ENCODE measurements around the gene STPG2. TPM values are rescaled to one million over a fixed set of nuclear protein-coding genes. Genes with fewer than 3 reads are reported as not detected.

STPG2 gene
- total and polyA plus RNA-seq, 10 donors = 0.03 to 2.0 (median 0.67) TPM; not detected in 1

GRCh38 chr4:97548186-97548585 lies 595.1 kb downstream of the STPG2 start:
- H3K9me3 ChIP-seq = peaks cover 0 to 18% (median 4%) of the 10 kb centered on the region in 8 donors
- intact Hi-C loops (cut with DNase I; ENCODE audit: low total_unique reads) = no loop called here
- H3K4me3 ChIP-seq = no peak overlapping the region
- H3K4me1 ChIP-seq = no peaks in the 10 kb centered on the region
- 63 to 79% (median 64%) methylated on average over 2 of the region's 2 CpGs for WGBS, 5 donors
- TF ChIP-seq POLR2A (IDR thresholded peaks at IDR 0.05) (no peak), POLR2AphosphoS5 (IDR thresholded peaks at IDR 0.05) (no peak), CTCF (IDR thresholded peaks at IDR 0.05 in 8 of 11, conservative IDR thresholded peaks at IDR 0.05 in 3 of 11) (no peak)
- no peak for DNase-seq
- H3K27me3 ChIP-seq (replicated peaks in 1 of 7) = no peaks in the 10 kb centered on the region
- no peaks in the 10 kb centered on the region for H3K36me3 ChIP-seq
- H3K27ac ChIP-seq = no peak overlapping the region

DNA sequence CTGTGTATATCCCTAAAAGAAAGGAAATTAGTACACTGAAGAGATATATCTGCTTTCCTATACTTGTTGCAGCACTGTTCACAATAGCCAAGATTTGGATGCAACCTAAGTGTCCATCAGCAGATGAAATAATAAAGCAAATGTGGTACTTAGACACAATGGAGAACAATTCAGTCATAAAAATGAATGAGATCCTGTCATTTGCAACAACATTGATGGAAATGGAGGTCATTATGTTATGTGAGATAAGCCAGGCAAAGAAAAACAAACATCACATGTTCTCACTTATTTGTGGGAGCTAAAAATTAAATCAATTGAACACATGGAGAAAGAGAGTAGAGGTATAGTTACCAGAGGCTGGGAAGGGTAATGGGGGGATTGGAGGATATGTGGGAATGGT lies 611.9 kb downstream of the STPG2 start:
- H3K27me3 ChIP-seq (replicated peaks in 1 of 7) = no peaks in the 10 kb centered on the region
- H3K36me3 ChIP-seq = no peaks in the 10 kb centered on the region
- H3K27ac ChIP-seq = no peak overlapping the region
- no peak for TF ChIP-seq POLR2AphosphoS5 (IDR thresholded peaks at IDR 0.05)
- TF ChIP-seq CTCF (IDR thresholded peaks at IDR 0.05 in 8 of 11, conservative IDR thresholded peaks at IDR 0.05 in 3 of 11) = no peak
- no peak for TF ChIP-seq POLR2A (IDR thresholded peaks at IDR 0.05)
- DNase-seq = no peak
- intact Hi-C loops (cut with DNase I; ENCODE audit: low total_unique reads) = no loop called here
- H3K9me3 ChIP-seq = peaks cover 0 to 41% (median 19%) of the 10 kb centered on the region in 8 donors
- no peaks in the 10 kb centered on the region for H3K4me1 ChIP-seq
- H3K4me3 ChIP-seq = no peak overlapping the region

DNA sequence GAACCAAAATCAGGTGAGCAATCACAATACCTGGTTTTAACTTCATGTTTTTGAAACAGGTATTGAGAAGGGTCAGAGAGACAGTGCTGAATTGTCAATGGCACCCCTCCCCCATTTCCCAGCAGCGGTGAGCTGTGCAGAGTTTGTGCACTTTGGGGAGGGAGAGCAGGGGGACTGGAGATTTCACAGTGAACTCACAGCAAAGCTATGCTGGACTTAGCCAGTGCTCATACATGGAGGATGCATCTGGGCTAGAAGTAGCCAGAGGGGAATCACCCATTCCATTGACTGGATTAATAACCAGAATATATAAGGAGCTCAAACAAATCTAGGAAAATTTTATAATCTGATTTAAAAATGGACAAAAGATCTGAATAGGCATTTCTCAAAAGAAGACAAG lies 612.6 kb downstream of the STPG2 start:
- Histone ChIP-seq H3K27ac (no peak overlapping the region), H3K36me3 (no peaks in the 10 kb centered on the region), H3K4me3 (no peak overlapping the region), H3K27me3 (replicated peaks in 1 of 7) (no peaks in the 10 kb centered on the region), H3K4me1 (no peaks in the 10 kb centered on the region), H3K9me3 (peaks cover 0 to 41% (median 18%) of the 10 kb centered on the region in 8 donors)
- 65 to 77% (median 74%) methylated on average over 1 of the region's 1 CpG for WGBS, 5 donors
- no peak for DNase-seq
- intact Hi-C loops (cut with DNase I; ENCODE audit: low total_unique reads) = no loop called here
- TF ChIP-seq POLR2AphosphoS5 (IDR thresholded peaks at IDR 0.05) (no peak), POLR2A (IDR thresholded peaks at IDR 0.05) (no peak), CTCF (IDR thresholded peaks at IDR 0.05 in 8 of 11, conservative IDR thresholded peaks at IDR 0.05 in 3 of 11) (no peak)

DNA sequence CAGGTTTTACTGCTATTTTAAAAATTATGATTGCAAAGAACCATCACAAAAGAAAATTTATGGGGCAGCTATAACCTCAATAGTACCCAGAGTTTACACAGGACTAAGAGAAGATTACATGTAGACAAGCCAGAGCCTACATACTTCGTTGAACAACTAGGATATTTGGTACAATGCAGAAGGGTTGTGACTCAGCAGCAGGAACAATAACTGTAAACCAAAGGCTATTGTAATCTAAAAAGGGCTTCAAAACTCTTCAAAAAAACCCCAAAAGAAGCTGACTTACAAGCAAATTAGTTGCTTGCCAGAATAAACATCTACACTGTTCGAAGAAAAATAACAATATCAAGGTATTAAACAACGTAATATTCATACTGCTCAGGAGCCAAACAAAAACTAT lies 618.0 kb downstream of the STPG2 start:
- 57 to 81% (median 67%) methylated on average over 3 of the region's 3 CpGs for WGBS, 5 donors
- TF ChIP-seq POLR2AphosphoS5 (IDR thresholded peaks at IDR 0.05) = no peak
- TF ChIP-seq CTCF (IDR thresholded peaks at IDR 0.05 in 8 of 11, conservative IDR thresholded peaks at IDR 0.05 in 3 of 11) = no peak
- TF ChIP-seq POLR2A (IDR thresholded peaks at IDR 0.05) = no peak
- H3K27ac ChIP-seq = no peak overlapping the region
- H3K27me3 ChIP-seq (replicated peaks in 1 of 7) = no peaks in the 10 kb centered on the region
- H3K4me1 ChIP-seq = no peaks in the 10 kb centered on the region
- H3K36me3 ChIP-seq = no peaks in the 10 kb centered on the region
- H3K4me3 ChIP-seq = no peak overlapping the region
- intact Hi-C loops (cut with DNase I; ENCODE audit: low total_unique reads) = no loop called here
- H3K9me3 ChIP-seq = peaks cover 0 to 28% (median 14%) of the 10 kb centered on the region in 8 donors
- no peak for DNase-seq

All from spleen (tissue), 11 donors.